Panc1 (cell line): ENCODE measurements around the gene AMPH.

ENCODE experiments used
- CTCF ChIP-seq: fragments of 450-650 bp; IDR thresholded peaks from 2 replicates; pipeline ENCODE4 v1.5.1; 2017; ENCODE audit warnings: mild to moderate bottlenecking
- POLR2AphosphoS5 ChIP-seq: IDR thresholded peaks from 2 replicates; pipeline ENCODE4 v1.6.1; 2012; ENCODE audit warnings: mild to moderate bottlenecking, low read depth, low read length, moderate library complexity
- REST ChIP-seq, 2 experiments: IDR thresholded peaks; 2 replicates each; pipeline ENCODE4 v1.6.1; 2011 to 2012; ENCODE audit warnings: low read depth in 2 of 2, control low read depth in 1 of 2, low read length in 1 of 2, mild to moderate bottlenecking in 1 of 2, moderate library complexity in 1 of 2; ENCODE audit not compliant: insufficient read depth in 1 of 2

- TF ChIP-seq POLR2AphosphoS5: no peak
- TF ChIP-seq CTCF: no peak
- no peak for TF ChIP-seq REST (IDR thresholded peaks at IDR 0.05; ENCODE audit: insufficient read depth in 1 of 2, low read depth in 2 of 2, low read length in 1 of 2)
These were observed 149.8 kb downstream of the AMPH start for GRCh38 chr7:38481401-38481800.
